SK-N-MC (cell line): ENCODE results near the gene DLGAP5.
A peak's percentile ranks its signal among the peaks of the same experiment; 100 is the strongest.

Experiments used
- EZH2 ChIP-seq: fragments of 200-600 bp; sonication (generic); IDR thresholded peaks from one replicate; pipeline ENCODE4 v1.6.1; 2017; ENCODE audit warnings: antibody characterized with exemption
- FOXP2 ChIP-seq: optimal IDR thresholded peaks from 2 replicates; pipeline ENCODE3; 2011; ENCODE audit warnings: mild to moderate bottlenecking, moderate library complexity; ENCODE audit not compliant: insufficient read depth; ENCODE audit errors: extremely low read length, control extremely low read depth
- POLR2AphosphoS5 ChIP-seq: IDR thresholded peaks from 2 replicates; pipeline ENCODE4 v1.6.1; 2012; ENCODE audit warnings: mild to moderate bottlenecking, low read depth, low read length, borderline replicate concordance

- TF ChIP-seq POLR2AphosphoS5 (peak; percentile 76), EZH2 (no peak), FOXP2 (peak; percentile 99)
Observed at GRCh38 chr14:55102141-55102621, 89.2 kb downstream of the DLGAP5 start.
